HepG2 (cell line): Measurements from ENCODE around the gene SUSD2. TPM values are rescaled to one million over a fixed set of nuclear protein-coding genes. Genes with fewer than 3 reads are reported as not detected.

Source experiments
- ATAC-seq: fragments of 200-7000 bp; cut with Tn5 transposase; 3 replicates; pipeline ENCODE4 v1.9.1; 2020; ENCODE audit warnings: mild to moderate bottlenecking, moderate library complexity
- BruUV-seq: library from RNA; stranded (reverse); fragments of 400-500 nt; replicated peaks from 2 replicates; lab custom pipeline; 2021; lab: Mats Ljungman, UMichigan
- CTCF ChIA-PET: fragments of 300-600 bp; formaldehyde crosslinking; extraction: SDS; loops from one replicate; lab custom pipeline; 2021; ENCODE audit warnings: low total read pairs, inconsistent platforms, low intra/inter-chr PET ratio; lab: Yijun Ruan, JAX
- POLR2A ChIA-PET: fragments of 350-600 bp; sonication (Branson Sonifier 250); formaldehyde crosslinking; loops from one replicate; lab custom pipeline; 2020; ENCODE audit warnings: antibody characterized with exemption, inconsistent platforms; lab: Yijun Ruan, JAX
- DNase-seq: peaks from one replicate; pipeline ENCODE4 v3.0.0-alpha.2; 2015; ENCODE audit warnings: low spot score
- FAIRE-seq: peaks from 3 replicates; lab custom pipeline; 2011; peaks lifted over from hg19 to GRCh38; lab: Jason Lieb, UNC
- H2AFZ ChIP-seq: one replicate; pipeline ENCODE4 v1.6.1; 2011; ENCODE audit warnings: low read length, inconsistent platforms
- H3K27ac ChIP-seq: fragments of 300-600 bp; 3 replicates; pipeline ENCODE4 v1.8.0; 2011; ENCODE audit warnings: mixed run types, mild to moderate bottlenecking, mixed read lengths, low read length, inconsistent platforms; ENCODE audit not compliant: insufficient read depth; ENCODE audit errors: extremely low read length
- H3K27me3 ChIP-seq, 2 experiments: fragments of 200-600 bp in 1 of 2; 2 replicates in 1 of 2; 3 replicates in 1 of 2; pipeline versions ENCODE4 v1.6.0 to v1.8.0; 2011; ENCODE audit warnings: low read length in 2 of 2, mild to moderate bottlenecking in 2 of 2, moderate library complexity in 2 of 2, inconsistent platforms in 1 of 2; ENCODE audit not compliant: insufficient read depth in 2 of 2, control insufficient read depth in 1 of 2
- H3K36me3 ChIP-seq, 2 experiments: fragments of 200-600 bp in 1 of 2; replicated peaks in 1 of 2; 2 replicates in 1 of 2; 3 replicates in 1 of 2; pipeline versions ENCODE4 v1.5.1 to v1.8.0; 2011; ENCODE audit warnings: low read length in 2 of 2, inconsistent platforms in 1 of 2; ENCODE audit not compliant: insufficient read depth in 2 of 2, control insufficient read depth in 1 of 2
- H3K4me1 ChIP-seq: 2 replicates; pipeline ENCODE4 v1.5.1; 2012; ENCODE audit warnings: low read length, inconsistent platforms; ENCODE audit not compliant: insufficient read depth
- H3K4me2 ChIP-seq: 2 replicates; pipeline ENCODE4 v1.6.0; 2011; ENCODE audit warnings: low read depth, low read length, inconsistent platforms
- H3K4me3 ChIP-seq, 3 experiments: fragments of 200-600 bp in 1 of 3; sonication (generic), shearing (Covaris generic) in 1 of 3; replicated peaks in 1 of 3; 2 replicates each; pipeline ENCODE4 v1.5.1; 2011 to 2016; ENCODE audit warnings: low read length in 3 of 3, inconsistent platforms in 2 of 3, low read depth in 2 of 3, mild to moderate bottlenecking in 2 of 3, control low read depth in 1 of 3, mixed read lengths in 1 of 3; ENCODE audit not compliant: insufficient read depth in 1 of 3
- H3K79me2 ChIP-seq: one replicate; pipeline ENCODE4 v1.6.1; 2011; ENCODE audit warnings: low read length, inconsistent platforms; ENCODE audit not compliant: insufficient read depth
- H3K9ac ChIP-seq: 2 replicates; pipeline ENCODE4 v1.6.0; 2011; ENCODE audit warnings: mild to moderate bottlenecking, low read depth, low read length, inconsistent platforms; ENCODE audit not compliant: insufficient read depth
- H3K9me3 ChIP-seq: 2 replicates; pipeline ENCODE4 v1.5.1; 2012; ENCODE audit warnings: mild to moderate bottlenecking, low read length
- H4K20me1 ChIP-seq: 2 replicates; pipeline ENCODE4 v1.6.0; 2011; ENCODE audit warnings: inconsistent platforms, mild to moderate bottlenecking, low read length, moderate library complexity; ENCODE audit not compliant: insufficient read depth
- GATAD1 ChIP-seq: IDR thresholded peaks from 2 replicates; pipeline ENCODE4 v1.6.1; 2016; ENCODE audit warnings: missing genetic modification reagents, missing compliant biosample characterization
- IRF2 ChIP-seq: IDR thresholded peaks from 2 replicates; pipeline ENCODE4 v1.6.1; 2018; ENCODE audit warnings: missing genetic modification reagents, missing compliant biosample characterization
- MXD4 ChIP-seq: IDR thresholded peaks from 2 replicates; pipeline ENCODE4 v1.6.1; 2016; ENCODE audit warnings: mild to moderate bottlenecking, missing biosample characterization, missing genetic modification reagents
- NAIF1 ChIP-seq: sonication (generic); formaldehyde crosslinking; IDR thresholded peaks from 2 replicates; pipeline ENCODE4 v1.5.0; 2020; ENCODE audit warnings: mild to moderate bottlenecking, missing genetic modification reagents, borderline replicate concordance
- RELA ChIP-seq: sonication (generic); formaldehyde crosslinking; IDR thresholded peaks from 2 replicates; pipeline ENCODE4 v1.4.0; 2020; ENCODE audit warnings: missing genetic modification reagents
- RFX1 ChIP-seq: fragments of 450-650 bp; IDR thresholded peaks from 2 replicates; pipeline ENCODE4 v1.6.1; 2017
- SP4 ChIP-seq: sonication (generic); formaldehyde crosslinking; IDR thresholded peaks from 2 replicates; pipeline ENCODE4 v1.8.1; 2023; ENCODE audit warnings: mild to moderate bottlenecking, missing genetic modification reagents
- ZNF12 ChIP-seq: sonication (generic); formaldehyde crosslinking; IDR thresholded peaks from 2 replicates; pipeline ENCODE4 v1.5.0; 2020; ENCODE audit warnings: missing genetic modification reagents
- ZNF451 ChIP-seq: sonication (generic); formaldehyde crosslinking; IDR thresholded peaks from 2 replicates; pipeline ENCODE4 v1.5.0; 2020; ENCODE audit warnings: mild to moderate bottlenecking, missing genetic modification reagents
- WGBS: methylation state at CpG from one replicate; pipeline ENCODE4 v1.1.6; 2017; ENCODE audit warnings: low lambda C conversion rate; 5-methylcytosine and 5-hydroxymethylcytosine counted together
- in situ Hi-C: cut with HindIII; loops from 2 replicates; pipeline ENCODE4 v1.10.0; 2017; ENCODE audit warnings: low pct_unique_long_range_greater_than_20kb; ENCODE audit not compliant: extremely low pct_ligation_motif_present
- intact Hi-C: fragments of 100-400 bp; cut with micrococcal nuclease; formaldehyde crosslinking; loops from one replicate; pipeline ENCODE4 v1.10.0; 2022; ENCODE audit not compliant: unreplicated experiment
- polyA plus RNA-seq, 8 experiments: library from polyadenylated mRNA; depleted of rRNA in 3 of 8; stranded (reverse) in 7 of 8; unstranded in 1 of 8; fragments of >200 nt; fragmentation: Illumina TruSeq in 4 of 8; extraction: Trizol in 4 of 8; gene quantifications; 2 replicates each; pipeline versions ENCODE4 v1.2.1 to v1.2.3, GENCODE V29; 2011 to 2016; ENCODE audit warnings: low read depth in 4 of 8, missing spikeins in 1 of 8, mixed read lengths in 1 of 8; ENCODE audit not compliant: insufficient read depth in 1 of 8
- total RNA-seq, 5 experiments: library from RNA; depleted of rRNA; stranded (reverse); fragments of >200 nt; fragmentation: Illumina TruSeq; extraction: Trizol; gene quantifications; 2 replicates each; pipeline ENCODE4 v1.2.3, GENCODE V29; 2016; ENCODE audit warnings: low read depth in 1 of 5
- TF ChIP-seq, protein P1 (sequence below): sonication (generic); formaldehyde crosslinking; IDR thresholded peaks from 2 replicates; pipeline ENCODE4 v1.9.0; 2022; ENCODE audit warnings: low read depth, missing genetic modification reagents
- TF ChIP-seq, protein P2 (sequence below): sonication (generic); formaldehyde crosslinking; IDR thresholded peaks from 2 replicates; pipeline ENCODE4 v1.4.0; 2020; ENCODE audit warnings: missing genetic modification reagents
- TF ChIP-seq, protein P3 (sequence below): sonication (generic); formaldehyde crosslinking; IDR thresholded peaks from 2 replicates; pipeline ENCODE4 v1.8.0; 2023; ENCODE audit warnings: mild to moderate bottlenecking, missing genetic modification reagents
- TF ChIP-seq, protein P4 (sequence below): IDR thresholded peaks from 2 replicates; pipeline ENCODE4 v1.6.1; 2012; ENCODE audit warnings: inconsistent platforms
- TF ChIP-seq, protein P5 (sequence below), 2 experiments: sonication (generic) in 1 of 2; formaldehyde crosslinking in 1 of 2; IDR thresholded peaks; 2 replicates each; pipeline versions ENCODE4 v1.4.0 to v1.6.1; 2016 to 2020; ENCODE audit warnings: borderline replicate concordance in 1 of 2, low read depth in 1 of 2, mild to moderate bottlenecking in 1 of 2, missing genetic modification reagents in 1 of 2

The SUSD2 gene
- total and polyA plus RNA-seq, 2 of the 13 experiments (the other 11 are each of a cell fraction or from before 2014, with no cell fraction given): 2.1 to 11.0 TPM

DNA sequence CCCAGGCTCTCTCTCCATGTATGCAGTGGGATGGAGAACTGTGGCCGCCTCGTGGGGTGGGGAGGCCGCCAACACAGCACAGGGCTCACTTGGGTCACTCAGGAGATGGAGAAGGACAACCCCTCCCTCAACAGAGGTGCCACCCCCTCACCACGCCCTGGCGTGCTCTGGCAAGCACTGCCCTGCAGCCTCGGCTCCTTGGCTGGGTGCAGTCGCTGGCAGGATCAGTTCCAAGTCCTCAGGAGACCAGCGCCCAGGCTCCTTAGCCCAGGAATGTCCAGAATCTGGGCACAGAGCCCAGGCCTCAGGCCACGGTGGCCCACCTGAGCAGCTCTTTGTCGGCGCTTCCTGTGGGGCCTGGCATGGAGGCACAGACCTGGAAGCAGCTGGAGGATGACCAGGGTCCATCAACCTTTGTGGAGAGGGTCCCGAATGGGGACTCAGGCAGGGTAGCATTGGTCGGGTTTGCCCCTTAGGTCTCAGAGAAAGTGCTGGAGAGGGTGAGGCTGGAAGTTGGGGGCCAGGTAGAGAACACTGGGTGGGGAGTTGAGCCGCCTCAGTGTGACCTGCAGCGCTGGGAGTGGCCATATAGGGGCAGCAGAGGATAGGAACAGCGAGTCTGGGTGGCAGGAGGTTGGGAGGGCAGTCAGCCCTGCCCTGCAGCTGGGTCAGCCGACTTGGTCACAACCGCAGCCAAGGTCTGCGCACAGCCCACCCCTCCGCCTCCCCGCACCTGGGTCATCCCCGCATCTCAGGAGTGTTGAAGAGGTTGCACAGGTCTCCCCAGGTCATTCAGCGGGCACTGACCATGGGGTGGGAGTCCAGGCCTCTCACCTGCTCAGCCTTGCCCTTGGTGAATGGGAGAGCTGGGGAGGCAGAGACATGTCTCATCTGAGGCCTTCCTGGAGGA, 8.2 kb downstream of the SUSD2 start:
- no peaks in the 10 kb centered on the region for H3K9me3 ChIP-seq
- H3K4me1 ChIP-seq: peaks cover 26% of the 10 kb centered on the region
- intact Hi-C loops (loop anchor here (1.0 kb wide), 2 partner anchors 42 to 58 kb away; no protein-coding TSS in a partner anchor), in situ Hi-C loops (loop anchor here (5.0 kb wide), 1 partner anchor 58 kb away; the partner anchor contains the start of gene GGT5)
- H4K20me1 ChIP-seq: no peaks in the 10 kb centered on the region
- no peak overlapping the region for H3K9ac ChIP-seq
- ChIA-PET POLR2A (interaction anchor here (1.2 to 1.3 kb wide), 2 partner anchors 8 to 58 kb away, joined by 4 to 6 read pairs; partner anchors contain the start of gene SUSD2), CTCF (interaction anchor here (1.7 to 3.5 kb wide), 3 partner anchors 41 to 70 kb away, joined by 9 to 61 read pairs (median 33); no protein-coding TSS in a partner anchor)
- peak; percentile 52 for DNase-seq
- H3K4me2 ChIP-seq: peak overlapping the region; percentile 64
- H3K4me3 ChIP-seq: peak overlapping the region in 1 of 3 experiments; percentile 30; a peak in 1 of 6 replicates
- WGBS: 25% methylated on average over 4 of the region's 23 CpGs
- peak; percentile 80 for FAIRE-seq
- H2AFZ ChIP-seq: no peak overlapping the region
- BruUV-seq: no TSS peak
- peak; percentile 82 for ATAC-seq
- H3K36me3 ChIP-seq: no peaks in the 10 kb centered on the region
- no peaks in the 10 kb centered on the region for H3K79me2 ChIP-seq
- no peak overlapping the region for H3K27ac ChIP-seq
- H3K27me3 ChIP-seq: no peaks in the 10 kb centered on the region
- TF ChIP-seq GATAD1 (CRISPR knock-in tag): no peak
- no peak for TF ChIP-seq SP4 (CRISPR knock-in tag)
- TF ChIP-seq ZNF451 (CRISPR knock-in tag): 0 out of 2 replicates have a peak, but pooled peaks have one; percentile 53
- TF ChIP-seq, protein P1, sequence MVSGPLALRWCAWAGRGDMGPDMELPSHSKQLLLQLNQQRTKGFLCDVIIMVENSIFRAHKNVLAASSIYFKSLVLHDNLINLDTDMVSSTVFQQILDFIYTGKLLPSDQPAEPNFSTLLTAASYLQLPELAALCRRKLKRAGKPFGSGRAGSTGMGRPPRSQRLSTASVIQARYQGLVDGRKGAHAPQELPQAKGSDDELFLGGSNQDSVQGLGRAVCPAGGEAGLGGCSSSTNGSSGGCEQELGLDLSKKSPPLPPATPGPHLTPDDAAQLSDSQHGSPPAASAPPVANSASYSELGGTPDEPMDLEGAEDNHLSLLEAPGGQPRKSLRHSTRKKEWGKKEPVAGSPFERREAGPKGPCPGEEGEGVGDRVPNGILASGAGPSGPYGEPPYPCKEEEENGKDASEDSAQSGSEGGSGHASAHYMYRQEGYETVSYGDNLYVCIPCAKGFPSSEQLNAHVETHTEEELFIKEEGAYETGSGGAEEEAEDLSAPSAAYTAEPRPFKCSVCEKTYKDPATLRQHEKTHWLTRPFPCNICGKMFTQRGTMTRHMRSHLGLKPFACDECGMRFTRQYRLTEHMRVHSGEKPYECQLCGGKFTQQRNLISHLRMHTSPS (CRISPR knock-in tag): peak; percentile 41; the same call in 1 of the 2 replicates
- TF ChIP-seq, protein P2, sequence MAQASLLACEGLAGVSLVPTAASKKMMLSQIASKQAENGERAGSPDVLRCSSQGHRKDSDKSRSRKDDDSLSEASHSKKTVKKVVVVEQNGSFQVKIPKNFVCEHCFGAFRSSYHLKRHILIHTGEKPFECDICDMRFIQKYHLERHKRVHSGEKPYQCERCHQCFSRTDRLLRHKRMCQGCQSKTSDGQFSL (CRISPR knock-in tag): 0 out of 2 replicates have a peak, but pooled peaks have one; percentile 28
- peak; percentile 62; the same call in 1 of the 2 replicates for TF ChIP-seq IRF2 (CRISPR knock-in tag)
- no peak for TF ChIP-seq RELA (CRISPR knock-in tag)
- 0 out of 2 replicates have a peak, but pooled peaks have one; percentile 24 for TF ChIP-seq ZNF12 (CRISPR knock-in tag)
- TF ChIP-seq, protein P3, sequence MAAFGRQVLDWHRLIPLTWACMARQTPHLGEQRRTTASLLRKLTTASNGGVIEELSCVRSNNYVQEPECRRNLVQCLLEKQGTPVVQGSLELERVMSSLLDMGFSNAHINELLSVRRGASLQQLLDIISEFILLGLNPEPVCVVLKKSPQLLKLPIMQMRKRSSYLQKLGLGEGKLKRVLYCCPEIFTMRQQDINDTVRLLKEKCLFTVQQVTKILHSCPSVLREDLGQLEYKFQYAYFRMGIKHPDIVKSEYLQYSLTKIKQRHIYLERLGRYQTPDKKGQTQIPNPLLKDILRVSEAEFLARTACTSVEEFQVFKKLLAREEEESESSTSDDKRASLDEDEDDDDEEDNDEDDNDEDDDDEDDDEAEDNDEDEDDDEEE: no peak; the same call in 1 of the 2 replicates
- TF ChIP-seq, protein P4, sequence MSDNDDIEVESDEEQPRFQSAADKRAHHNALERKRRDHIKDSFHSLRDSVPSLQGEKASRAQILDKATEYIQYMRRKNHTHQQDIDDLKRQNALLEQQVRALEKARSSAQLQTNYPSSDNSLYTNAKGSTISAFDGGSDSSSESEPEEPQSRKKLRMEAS: peak; percentile 10; the same call in 1 of the 2 replicates
- TF ChIP-seq, protein P5, sequence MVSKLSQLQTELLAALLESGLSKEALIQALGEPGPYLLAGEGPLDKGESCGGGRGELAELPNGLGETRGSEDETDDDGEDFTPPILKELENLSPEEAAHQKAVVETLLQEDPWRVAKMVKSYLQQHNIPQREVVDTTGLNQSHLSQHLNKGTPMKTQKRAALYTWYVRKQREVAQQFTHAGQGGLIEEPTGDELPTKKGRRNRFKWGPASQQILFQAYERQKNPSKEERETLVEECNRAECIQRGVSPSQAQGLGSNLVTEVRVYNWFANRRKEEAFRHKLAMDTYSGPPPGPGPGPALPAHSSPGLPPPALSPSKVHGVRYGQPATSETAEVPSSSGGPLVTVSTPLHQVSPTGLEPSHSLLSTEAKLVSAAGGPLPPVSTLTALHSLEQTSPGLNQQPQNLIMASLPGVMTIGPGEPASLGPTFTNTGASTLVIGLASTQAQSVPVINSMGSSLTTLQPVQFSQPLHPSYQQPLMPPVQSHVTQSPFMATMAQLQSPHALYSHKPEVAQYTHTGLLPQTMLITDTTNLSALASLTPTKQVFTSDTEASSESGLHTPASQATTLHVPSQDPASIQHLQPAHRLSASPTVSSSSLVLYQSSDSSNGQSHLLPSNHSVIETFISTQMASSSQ (IDR thresholded peaks at IDR 0.05; ENCODE audit: low read depth): no peak
- TF ChIP-seq, protein P5 (CRISPR knock-in tag; IDR thresholded peaks at IDR 0.05; ENCODE audit: borderline replicate concordance): peak; percentile 17; the same call in 1 of the 2 replicates
- 0 out of 2 replicates have a peak, but pooled peaks have one; percentile 50 for TF ChIP-seq MXD4 (CRISPR knock-in tag)
- no peak for TF ChIP-seq RFX1
- no peak for TF ChIP-seq NAIF1
